Gastroesophageal sphincter (tissue), 4 donors: ENCODE results near the gene ARHGAP18. TPM values are rescaled to one million over a fixed set of nuclear protein-coding genes. Genes with fewer than 3 reads are reported as not detected.

Experiments used
- ATAC-seq: fragments of 150-250 bp; one replicate; pipeline ENCODE4 v1.9.1; 2016; ENCODE audit warnings: mild to moderate bottlenecking, moderate library complexity
- H3K27ac ChIP-seq, 4 donors: fragments of 200-600 bp; sonication (generic) in 3 of 4; 1 replicate in 3 of 4; 2 replicates in 1 of 4; pipeline ENCODE4 v1.5.1; 2016 to 2019
- H3K27me3 ChIP-seq: fragments of 200-600 bp; sonication (generic); one replicate; pipeline ENCODE4 v1.5.1; 2019
- H3K36me3 ChIP-seq, 2 donors: fragments of 200-600 bp; sonication (generic); one replicate each; pipeline ENCODE4 v1.5.1; 2019; ENCODE audit warnings: control low read depth in 1 of 2
- H3K4me1 ChIP-seq, 3 donors: fragments of 200-600 bp; sonication (generic); 1 replicate in 2 of 3; 2 replicates in 1 of 3; pipeline ENCODE4 v1.5.1; 2016 to 2019; ENCODE audit warnings: control low read depth in 2 of 3
- H3K4me3 ChIP-seq, 2 donors: fragments of 200-600 bp; sonication (generic); one replicate each; pipeline ENCODE4 v1.5.1; 2019; ENCODE audit warnings: mild to moderate bottlenecking in 1 of 2, moderate library complexity in 1 of 2
- H3K9me3 ChIP-seq, 3 donors: fragments of 200-600 bp; sonication (generic); one replicate each; pipeline ENCODE4 v1.5.1; 2017 to 2019; ENCODE audit warnings: control low read depth in 2 of 3
- EP300 ChIP-seq: sonication (generic); formaldehyde crosslinking; IDR thresholded peaks from one replicate; pipeline ENCODE4 v1.6.1; 2017; ENCODE audit warnings: antibody characterized with exemption, mild to moderate bottlenecking
- POLR2A ChIP-seq, 2 donors: fragments of 450-650 bp; IDR thresholded peaks; one replicate each; pipeline ENCODE4 v1.6.1; 2017; ENCODE audit warnings: antibody characterized with exemption in 2 of 2, mild to moderate bottlenecking in 2 of 2, moderate library complexity in 1 of 2
- POLR2AphosphoS5 ChIP-seq: sonication (generic); formaldehyde crosslinking; IDR thresholded peaks from one replicate; pipeline ENCODE4 v1.6.1; 2017; ENCODE audit warnings: antibody characterized with exemption
- WGBS, 2 donors: methylation state at CpG; one replicate each; pipeline ENCODE4 v1.1.5; 2018; ENCODE audit warnings: low coverage in 1 of 2; 5-methylcytosine and 5-hydroxymethylcytosine counted together
- total RNA-seq, 4 donors: library from RNA; depleted of rRNA; stranded (reverse); fragments of >200 nt; gene quantifications; one replicate each; pipeline ENCODE4 v1.1.0, GENCODE V29; 2016
- TF ChIP-seq, protein P1 (sequence below), 4 experiments: fragments of 200-600 bp in 2 of 4; fragments of 450-650 bp in 2 of 4; sonication (generic) in 1 of 4; IDR thresholded peaks; one replicate each; pipeline ENCODE4 v1.5.1; 2017 to 2019; ENCODE audit warnings: antibody characterized with exemption in 4 of 4, mild to moderate bottlenecking in 2 of 4, moderate library complexity in 2 of 4

The ARHGAP18 gene
- total RNA-seq, 4 donors from 2014 or later = 2.8 to 15.0 (median 9.4) TPM

DNA sequence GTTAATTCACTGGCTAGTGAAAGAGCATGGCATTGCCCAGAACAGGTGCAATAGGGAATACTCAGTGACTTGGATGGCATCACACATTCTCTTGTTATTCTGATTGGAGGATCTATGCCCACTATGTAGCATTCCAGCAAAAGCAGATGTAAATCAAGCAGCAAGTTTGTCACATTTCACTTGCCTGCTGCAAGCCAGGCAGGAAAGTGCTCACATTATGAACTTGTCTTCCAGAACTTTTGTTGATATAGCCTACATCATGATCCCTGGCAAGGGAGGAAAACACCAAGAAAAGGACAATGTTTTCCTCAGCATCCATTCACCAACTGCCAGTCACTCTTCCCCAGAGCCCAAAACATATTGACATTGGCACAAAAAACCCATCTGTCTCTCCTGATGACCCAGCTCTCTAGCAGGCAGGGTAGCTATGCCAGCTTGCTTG, 77.8 kb downstream of the ARHGAP18 start:
- Histone ChIP-seq H3K4me1 (peaks cover 0 to 3% (median 0%) of the 10 kb centered on the region in 3 donors), H3K27ac (no peak overlapping the region), H3K27me3 (no peaks in the 10 kb centered on the region), H3K36me3 (no peaks in the 10 kb centered on the region), H3K9me3 (no peaks in the 10 kb centered on the region), H3K4me3 (no peak overlapping the region)
- TF ChIP-seq POLR2A (IDR thresholded peaks at IDR 0.05) (no peak), POLR2AphosphoS5 (no peak), EP300 (no peak)
- TF ChIP-seq, protein P1, sequence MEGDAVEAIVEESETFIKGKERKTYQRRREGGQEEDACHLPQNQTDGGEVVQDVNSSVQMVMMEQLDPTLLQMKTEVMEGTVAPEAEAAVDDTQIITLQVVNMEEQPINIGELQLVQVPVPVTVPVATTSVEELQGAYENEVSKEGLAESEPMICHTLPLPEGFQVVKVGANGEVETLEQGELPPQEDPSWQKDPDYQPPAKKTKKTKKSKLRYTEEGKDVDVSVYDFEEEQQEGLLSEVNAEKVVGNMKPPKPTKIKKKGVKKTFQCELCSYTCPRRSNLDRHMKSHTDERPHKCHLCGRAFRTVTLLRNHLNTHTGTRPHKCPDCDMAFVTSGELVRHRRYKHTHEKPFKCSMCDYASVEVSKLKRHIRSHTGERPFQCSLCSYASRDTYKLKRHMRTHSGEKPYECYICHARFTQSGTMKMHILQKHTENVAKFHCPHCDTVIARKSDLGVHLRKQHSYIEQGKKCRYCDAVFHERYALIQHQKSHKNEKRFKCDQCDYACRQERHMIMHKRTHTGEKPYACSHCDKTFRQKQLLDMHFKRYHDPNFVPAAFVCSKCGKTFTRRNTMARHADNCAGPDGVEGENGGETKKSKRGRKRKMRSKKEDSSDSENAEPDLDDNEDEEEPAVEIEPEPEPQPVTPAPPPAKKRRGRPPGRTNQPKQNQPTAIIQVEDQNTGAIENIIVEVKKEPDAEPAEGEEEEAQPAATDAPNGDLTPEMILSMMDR (IDR thresholded peaks at IDR 0.05) = no peak
- no peak for ATAC-seq

DNA sequence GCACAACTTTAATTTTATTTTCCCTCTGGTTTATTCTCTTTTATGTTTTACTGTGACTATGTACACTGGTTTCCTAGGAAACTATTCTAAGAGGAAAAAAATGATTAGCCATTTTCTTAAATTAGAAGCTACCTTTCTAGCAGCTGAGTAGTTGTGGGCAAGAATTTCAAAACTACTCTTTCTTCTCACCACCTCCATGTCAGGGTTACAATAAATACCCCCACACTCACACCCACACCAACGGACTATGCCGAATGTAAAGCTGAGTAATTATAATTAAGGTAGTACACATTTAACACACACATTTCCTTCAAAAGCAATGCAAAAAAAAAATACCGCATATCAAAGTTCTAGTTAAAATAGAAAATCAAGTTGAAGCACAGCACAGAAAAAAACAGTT, 78.9 kb downstream of the ARHGAP18 start:
- no peaks in the 10 kb centered on the region for H3K36me3 ChIP-seq
- 71 to 81% methylated on average over 3 of the region's 3 CpGs for WGBS, 2 donors
- no peak for TF ChIP-seq POLR2AphosphoS5
- TF ChIP-seq, protein P1 (IDR thresholded peaks at IDR 0.05) = no peak
- TF ChIP-seq POLR2A (IDR thresholded peaks at IDR 0.05) = no peak
- no peak for TF ChIP-seq EP300
- H3K27ac ChIP-seq = no peak overlapping the region
- ATAC-seq = no peak
- no peaks in the 10 kb centered on the region for H3K9me3 ChIP-seq
- peaks cover 0 to 3% (median 0%) of the 10 kb centered on the region in 3 donors for H3K4me1 ChIP-seq
- no peak overlapping the region for H3K4me3 ChIP-seq
- H3K27me3 ChIP-seq = no peaks in the 10 kb centered on the region

DNA sequence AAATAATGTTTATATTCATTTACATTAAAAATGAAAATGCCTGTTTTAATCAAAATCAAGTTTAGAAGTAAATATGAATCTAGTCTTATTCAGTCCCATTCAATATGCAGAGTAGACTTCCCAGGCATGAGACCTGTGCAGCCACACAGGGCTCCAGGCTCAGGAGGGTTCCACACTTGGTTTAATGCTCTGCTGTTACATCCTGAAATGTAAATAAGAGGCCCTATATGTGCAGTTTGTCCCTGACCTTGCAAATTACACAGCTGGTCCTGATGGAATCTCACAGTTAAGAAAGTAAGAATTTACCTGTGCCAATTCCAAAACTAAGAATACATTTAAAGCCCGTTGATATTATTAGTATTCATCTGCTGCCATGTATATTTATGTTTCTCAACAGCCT, 79.4 kb downstream of the ARHGAP18 start:
- no peaks in the 10 kb centered on the region for H3K36me3 ChIP-seq
- WGBS, 2 donors = 67 to 81% methylated on average over 1 of the region's 1 CpG
- no peak for ATAC-seq
- no peaks in the 10 kb centered on the region for H3K27me3 ChIP-seq
- H3K27ac ChIP-seq = no peak overlapping the region
- H3K4me1 ChIP-seq = no peaks in the 10 kb centered on the region
- no peaks in the 10 kb centered on the region for H3K9me3 ChIP-seq
- TF ChIP-seq POLR2A (IDR thresholded peaks at IDR 0.05) = no peak
- TF ChIP-seq EP300 = no peak
- TF ChIP-seq, protein P1 (IDR thresholded peaks at IDR 0.05) = no peak
- TF ChIP-seq POLR2AphosphoS5 = no peak
- no peak overlapping the region for H3K4me3 ChIP-seq

DNA sequence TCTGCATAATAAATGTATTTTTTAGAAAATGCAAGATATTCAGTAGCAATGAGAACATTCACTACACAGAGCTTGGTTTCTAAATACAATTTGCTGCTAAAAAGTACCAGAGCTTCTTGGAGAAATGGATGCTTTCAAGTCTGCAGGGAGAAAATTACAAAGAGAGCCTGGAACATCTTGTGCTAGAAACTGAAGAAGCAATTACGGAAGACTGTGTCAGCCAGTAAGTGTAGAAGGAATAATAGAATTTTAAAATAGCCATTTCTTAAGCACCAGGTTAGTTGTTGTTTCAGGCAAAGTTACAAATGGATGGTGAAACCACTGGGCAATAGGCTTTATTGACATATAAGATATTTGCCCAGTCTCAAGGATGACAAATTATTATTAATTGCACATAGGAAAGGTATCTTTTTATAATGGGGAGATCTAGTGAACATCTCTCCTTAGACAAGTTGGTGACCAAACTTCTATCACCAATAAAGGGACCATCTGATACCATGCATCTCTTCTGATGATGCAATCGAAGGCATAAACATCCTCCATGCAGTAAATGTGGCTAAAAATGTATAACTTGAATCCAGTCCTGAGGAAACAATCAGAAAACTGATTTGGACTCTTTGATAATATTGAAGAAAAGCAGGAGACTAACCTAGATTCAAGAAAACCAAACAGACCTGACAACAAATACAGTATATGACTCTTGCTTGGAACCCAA, 81.7 kb downstream of the ARHGAP18 start:
- Histone ChIP-seq H3K36me3 (no peaks in the 10 kb centered on the region), H3K4me1 (no peaks in the 10 kb centered on the region), H3K9me3 (no peaks in the 10 kb centered on the region), H3K27me3 (no peaks in the 10 kb centered on the region), H3K27ac (no peak overlapping the region), H3K4me3 (no peak overlapping the region)
- WGBS, 2 donors = 84 to 94% methylated on average over 2 of the region's 2 CpGs
- TF ChIP-seq, protein P1 (IDR thresholded peaks at IDR 0.05) = no peak
- TF ChIP-seq POLR2A (IDR thresholded peaks at IDR 0.05) (no peak), EP300 (no peak), POLR2AphosphoS5 (no peak)
- ATAC-seq = no peak

DNA sequence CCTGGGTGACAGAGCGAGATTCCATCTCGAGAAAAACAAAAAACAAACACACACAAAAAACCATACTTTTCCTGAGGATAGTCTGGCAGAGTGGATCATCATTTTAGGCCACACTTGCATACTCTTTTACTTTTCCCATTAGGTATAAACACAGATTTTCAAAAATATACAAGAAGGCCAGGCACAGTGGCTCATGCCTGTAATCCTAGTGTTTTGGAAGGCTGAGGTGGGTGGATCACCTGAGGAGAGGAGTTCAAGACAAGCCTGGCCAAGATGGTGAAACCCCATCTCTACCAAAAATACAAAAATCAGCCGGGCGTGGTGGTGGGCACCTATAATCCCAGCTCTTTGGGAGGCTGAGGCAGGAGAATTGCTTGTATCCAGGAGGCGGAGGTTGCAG, 85.5 kb downstream of the ARHGAP18 start:
- WGBS, 2 donors = 84 to 97% methylated on average over 5 of the region's 5 CpGs
- Histone ChIP-seq H3K4me3 (no peak overlapping the region), H3K4me1 (no peaks in the 10 kb centered on the region), H3K27me3 (no peaks in the 10 kb centered on the region), H3K27ac (no peak overlapping the region), H3K9me3 (no peaks in the 10 kb centered on the region), H3K36me3 (no peaks in the 10 kb centered on the region)
- no peak for ATAC-seq
- TF ChIP-seq, protein P1 (IDR thresholded peaks at IDR 0.05) = no peak
- no peak for TF ChIP-seq POLR2AphosphoS5
- TF ChIP-seq POLR2A (IDR thresholded peaks at IDR 0.05) = no peak
- no peak for TF ChIP-seq EP300
